Ovary (tissue), 3 donors: Measurements from ENCODE around the gene PALS2.

ENCODE experiments used
- EP300 ChIP-seq: sonication (generic); formaldehyde crosslinking; IDR thresholded peaks from one replicate; pipeline ENCODE4 v1.6.1; 2017; ENCODE audit warnings: antibody characterized with exemption
- POLR2A ChIP-seq: fragments of 450-650 bp; IDR thresholded peaks from one replicate; pipeline ENCODE4 v1.6.1; 2017; ENCODE audit warnings: antibody characterized with exemption, mild to moderate bottlenecking, moderate library complexity
- TF ChIP-seq, protein P1 (sequence below), 3 donors: fragments of 450-650 bp in 2 of 3; fragments of 200-600 bp in 1 of 3; IDR thresholded peaks; one replicate each; pipeline versions ENCODE4 v1.5.1 to v1.8.0; 2016 to 2022; ENCODE audit warnings: antibody characterized with exemption in 3 of 3, mild to moderate bottlenecking in 1 of 3
- donor health status: DM: no; HTN: no; CAD: no.

DNA sequence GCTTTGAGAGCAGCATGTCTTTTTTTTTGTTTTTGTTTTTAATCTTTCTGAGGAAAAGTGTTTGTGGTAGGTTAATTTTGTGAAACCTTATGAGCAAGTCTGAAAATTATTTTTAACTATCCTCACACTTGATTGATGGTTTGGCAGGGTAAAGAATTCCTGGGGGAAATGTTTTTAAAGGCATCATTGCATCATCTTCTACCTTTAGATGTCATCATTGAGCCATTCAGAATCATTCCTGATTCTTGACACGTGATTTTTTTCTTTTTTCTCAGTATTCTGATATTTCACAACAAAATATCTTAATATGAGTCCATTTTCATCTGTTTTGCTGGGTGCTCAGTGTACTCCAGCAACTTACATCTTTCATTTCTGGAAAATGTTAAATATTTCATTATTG is 28.3 kb downstream of the PALS2 start:
- TF ChIP-seq, protein P1, sequence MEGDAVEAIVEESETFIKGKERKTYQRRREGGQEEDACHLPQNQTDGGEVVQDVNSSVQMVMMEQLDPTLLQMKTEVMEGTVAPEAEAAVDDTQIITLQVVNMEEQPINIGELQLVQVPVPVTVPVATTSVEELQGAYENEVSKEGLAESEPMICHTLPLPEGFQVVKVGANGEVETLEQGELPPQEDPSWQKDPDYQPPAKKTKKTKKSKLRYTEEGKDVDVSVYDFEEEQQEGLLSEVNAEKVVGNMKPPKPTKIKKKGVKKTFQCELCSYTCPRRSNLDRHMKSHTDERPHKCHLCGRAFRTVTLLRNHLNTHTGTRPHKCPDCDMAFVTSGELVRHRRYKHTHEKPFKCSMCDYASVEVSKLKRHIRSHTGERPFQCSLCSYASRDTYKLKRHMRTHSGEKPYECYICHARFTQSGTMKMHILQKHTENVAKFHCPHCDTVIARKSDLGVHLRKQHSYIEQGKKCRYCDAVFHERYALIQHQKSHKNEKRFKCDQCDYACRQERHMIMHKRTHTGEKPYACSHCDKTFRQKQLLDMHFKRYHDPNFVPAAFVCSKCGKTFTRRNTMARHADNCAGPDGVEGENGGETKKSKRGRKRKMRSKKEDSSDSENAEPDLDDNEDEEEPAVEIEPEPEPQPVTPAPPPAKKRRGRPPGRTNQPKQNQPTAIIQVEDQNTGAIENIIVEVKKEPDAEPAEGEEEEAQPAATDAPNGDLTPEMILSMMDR (IDR thresholded peaks at IDR 0.05), result no peak
- TF ChIP-seq EP300 (no peak), POLR2A (no peak)
